Measurements from ENCODE around the gene RNF38.

Gene RNF38

DNA sequence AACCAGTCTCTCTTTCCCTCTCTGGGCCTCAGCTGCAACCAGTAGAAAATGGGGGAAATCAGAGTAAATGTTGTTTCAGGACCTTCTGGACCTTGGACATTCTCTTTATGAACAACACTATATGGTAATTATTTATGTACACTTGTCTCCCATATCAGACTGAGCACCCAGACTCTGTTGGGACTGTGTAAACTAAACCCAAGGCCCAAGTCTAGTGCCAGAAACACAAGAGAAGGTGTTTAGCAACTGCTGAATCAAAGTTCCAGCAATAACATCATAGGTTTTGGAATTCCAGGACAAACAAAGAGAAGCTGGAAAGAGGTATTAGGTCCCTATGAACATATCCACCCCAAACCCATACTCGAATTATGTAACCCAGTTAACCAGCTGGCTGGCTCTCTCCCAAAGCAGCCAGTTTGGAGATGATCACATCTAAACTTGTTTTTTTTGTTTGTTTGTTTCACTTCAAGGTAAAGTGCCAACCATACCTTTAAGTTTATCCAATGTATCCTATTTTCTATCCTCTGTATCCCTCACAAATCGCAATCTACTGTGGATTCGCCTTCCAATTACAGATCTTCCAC, 1.9 kb upstream of the RNF38 start:
- TF ChIP-seq EP300 (IDR thresholded peaks at IDR 0.05; ENCODE audit: borderline replicate concordance) (no peak), ZBTB7A (IDR thresholded peaks at IDR 0.05; ENCODE audit: low read depth) (no peak)
- TF ChIP-seq, protein P1, sequence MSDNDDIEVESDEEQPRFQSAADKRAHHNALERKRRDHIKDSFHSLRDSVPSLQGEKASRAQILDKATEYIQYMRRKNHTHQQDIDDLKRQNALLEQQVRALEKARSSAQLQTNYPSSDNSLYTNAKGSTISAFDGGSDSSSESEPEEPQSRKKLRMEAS (IDR thresholded peaks at IDR 0.05): no peak

DNA sequence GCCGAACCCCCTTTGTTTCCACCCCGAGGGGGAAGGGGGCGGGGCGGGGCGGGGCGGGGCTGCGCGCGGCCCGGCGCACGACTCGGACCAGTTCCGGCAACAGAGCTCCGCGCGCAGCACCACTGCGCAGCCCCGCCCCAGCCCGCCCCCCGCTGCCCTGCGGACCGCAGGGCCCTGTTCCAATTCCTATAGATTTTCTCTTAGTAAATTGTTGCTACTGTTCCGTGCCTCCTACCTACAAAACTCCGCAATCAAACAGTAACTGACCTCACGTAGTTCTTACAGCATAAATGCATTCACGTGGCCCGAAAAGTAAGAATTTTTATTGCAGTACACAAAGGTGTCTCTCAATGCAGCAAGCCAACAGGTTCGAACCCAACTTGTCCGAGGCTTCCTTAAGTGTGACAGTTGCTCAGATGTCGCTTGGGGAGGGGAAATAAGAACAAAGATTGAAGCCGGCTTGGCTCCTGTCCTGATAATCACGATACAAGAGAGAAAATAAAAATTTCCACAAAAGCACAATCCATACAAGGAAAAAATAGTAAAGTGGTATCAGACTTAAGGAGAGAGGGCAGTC, 1.2 kb upstream of the RNF38 start:
- no peak for TF ChIP-seq EGR1 (IDR thresholded peaks at IDR 0.05)
- TF ChIP-seq, protein P1 (IDR thresholded peaks at IDR 0.05): peak; percentile 2; the same call in 1 of the 2 replicates

DNA sequence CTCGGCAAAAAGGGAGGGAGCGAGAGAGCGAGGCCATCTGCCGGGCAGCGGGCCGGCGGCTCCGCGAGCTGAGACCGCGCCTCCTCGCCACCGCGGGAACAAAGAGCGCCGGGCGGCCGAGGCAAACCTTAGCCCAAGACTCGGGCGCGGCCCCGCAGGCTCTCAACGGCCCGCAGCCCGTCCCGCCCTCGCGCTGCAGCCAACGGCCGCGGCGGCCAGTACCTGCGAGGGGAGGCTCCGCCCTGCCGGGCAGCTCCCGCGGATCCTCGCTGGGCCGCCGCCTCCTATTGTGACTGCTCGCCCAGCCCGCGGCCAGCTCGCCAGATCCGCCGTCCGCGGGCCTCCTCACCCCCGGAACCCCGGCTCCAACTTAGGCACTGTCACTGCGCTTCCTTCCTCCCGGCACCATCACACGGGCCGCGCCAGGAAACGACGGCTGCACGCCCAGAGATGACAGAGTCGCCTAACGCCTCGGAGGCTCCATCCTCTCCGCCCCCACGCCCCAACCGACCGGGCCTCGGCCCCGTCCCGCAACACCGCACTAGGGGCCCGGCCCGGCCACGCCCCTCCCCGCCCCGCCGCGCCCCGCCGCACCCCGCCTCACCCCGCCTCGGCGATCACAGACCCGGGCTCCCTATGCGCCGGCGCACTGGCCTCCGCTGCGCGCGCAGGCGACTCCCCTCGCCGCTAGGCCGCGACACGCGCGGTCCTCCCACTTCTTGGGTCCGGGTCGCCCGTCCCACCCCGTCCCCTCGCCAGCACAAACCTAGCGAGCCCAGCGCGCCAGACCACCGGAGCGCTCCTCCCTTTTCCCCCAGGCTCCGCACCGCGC, 479 bp upstream of the RNF38 start:
- TF ChIP-seq TCF12 (IDR thresholded peaks at IDR 0.05; ENCODE audit: low read depth) (no peak; the same call in 1 of the 2 replicates), YY1 (IDR thresholded peaks at IDR 0.05; ENCODE audit: low read depth) (no peak), ZBTB7A (IDR thresholded peaks at IDR 0.05; ENCODE audit: low read depth) (no peak), CREB1 (IDR thresholded peaks at IDR 0.05; ENCODE audit: low read depth) (0 out of 2 replicates have a peak, but pooled peaks have one; percentile 54), EP300 (IDR thresholded peaks at IDR 0.05; ENCODE audit: borderline replicate concordance) (no peak), NFIC (IDR thresholded peaks at IDR 0.05) (no peak), CEBPB (IDR thresholded peaks at IDR 0.05) (no peak), FOXM1 (IDR thresholded peaks at IDR 0.05; ENCODE audit: borderline replicate concordance, low read depth) (no peak), TEAD4 (IDR thresholded peaks at IDR 0.05) (0 out of 2 replicates have a peak, but pooled peaks have one; percentile 11), EGR1 (IDR thresholded peaks at IDR 0.05) (peak; percentile 37; the same call in 1 of the 2 replicates), TAF1 (IDR thresholded peaks at IDR 0.05; ENCODE audit: low read depth) (peak; percentile 59; the same call in 1 of the 2 replicates), RAD21 (IDR thresholded peaks at IDR 0.05; ENCODE audit: low read depth) (no peak)
- TF ChIP-seq, protein P2, sequence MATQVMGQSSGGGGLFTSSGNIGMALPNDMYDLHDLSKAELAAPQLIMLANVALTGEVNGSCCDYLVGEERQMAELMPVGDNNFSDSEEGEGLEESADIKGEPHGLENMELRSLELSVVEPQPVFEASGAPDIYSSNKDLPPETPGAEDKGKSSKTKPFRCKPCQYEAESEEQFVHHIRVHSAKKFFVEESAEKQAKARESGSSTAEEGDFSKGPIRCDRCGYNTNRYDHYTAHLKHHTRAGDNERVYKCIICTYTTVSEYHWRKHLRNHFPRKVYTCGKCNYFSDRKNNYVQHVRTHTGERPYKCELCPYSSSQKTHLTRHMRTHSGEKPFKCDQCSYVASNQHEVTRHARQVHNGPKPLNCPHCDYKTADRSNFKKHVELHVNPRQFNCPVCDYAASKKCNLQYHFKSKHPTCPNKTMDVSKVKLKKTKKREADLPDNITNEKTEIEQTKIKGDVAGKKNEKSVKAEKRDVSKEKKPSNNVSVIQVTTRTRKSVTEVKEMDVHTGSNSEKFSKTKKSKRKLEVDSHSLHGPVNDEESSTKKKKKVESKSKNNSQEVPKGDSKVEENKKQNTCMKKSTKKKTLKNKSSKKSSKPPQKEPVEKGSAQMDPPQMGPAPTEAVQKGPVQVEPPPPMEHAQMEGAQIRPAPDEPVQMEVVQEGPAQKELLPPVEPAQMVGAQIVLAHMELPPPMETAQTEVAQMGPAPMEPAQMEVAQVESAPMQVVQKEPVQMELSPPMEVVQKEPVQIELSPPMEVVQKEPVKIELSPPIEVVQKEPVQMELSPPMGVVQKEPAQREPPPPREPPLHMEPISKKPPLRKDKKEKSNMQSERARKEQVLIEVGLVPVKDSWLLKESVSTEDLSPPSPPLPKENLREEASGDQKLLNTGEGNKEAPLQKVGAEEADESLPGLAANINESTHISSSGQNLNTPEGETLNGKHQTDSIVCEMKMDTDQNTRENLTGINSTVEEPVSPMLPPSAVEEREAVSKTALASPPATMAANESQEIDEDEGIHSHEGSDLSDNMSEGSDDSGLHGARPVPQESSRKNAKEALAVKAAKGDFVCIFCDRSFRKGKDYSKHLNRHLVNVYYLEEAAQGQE (IDR thresholded peaks at IDR 0.05; ENCODE audit: low read depth): no peak
- TF ChIP-seq, protein P3, sequence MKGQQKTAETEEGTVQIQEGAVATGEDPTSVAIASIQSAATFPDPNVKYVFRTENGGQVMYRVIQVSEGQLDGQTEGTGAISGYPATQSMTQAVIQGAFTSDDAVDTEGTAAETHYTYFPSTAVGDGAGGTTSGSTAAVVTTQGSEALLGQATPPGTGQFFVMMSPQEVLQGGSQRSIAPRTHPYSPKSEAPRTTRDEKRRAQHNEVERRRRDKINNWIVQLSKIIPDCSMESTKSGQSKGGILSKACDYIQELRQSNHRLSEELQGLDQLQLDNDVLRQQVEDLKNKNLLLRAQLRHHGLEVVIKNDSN (IDR thresholded peaks at IDR 0.05): no peak
- TF ChIP-seq, protein P1 (IDR thresholded peaks at IDR 0.05): peak; percentile 71

DNA sequence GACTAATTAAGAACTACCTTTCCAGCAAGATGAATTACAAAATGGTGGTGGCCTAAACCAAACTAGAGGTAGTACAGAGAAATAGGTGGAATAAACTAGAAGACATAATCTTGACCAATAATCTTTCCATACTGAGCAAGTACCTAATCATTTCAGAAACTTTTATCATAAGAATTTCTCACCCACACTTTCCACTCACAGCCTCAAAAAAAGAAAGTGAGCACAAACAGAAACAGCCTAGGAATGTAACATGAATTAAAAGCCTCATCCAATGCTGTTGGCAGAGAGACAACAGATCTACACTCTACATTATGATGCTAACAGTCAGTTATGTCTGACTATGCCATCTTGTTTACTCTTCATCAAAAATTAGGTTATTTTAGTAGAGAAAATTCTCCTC, 1.3 kb downstream of the RNF38 start:
- no peak for TF ChIP-seq TEAD4 (IDR thresholded peaks at IDR 0.05)
- no peak for TF ChIP-seq YY1 (IDR thresholded peaks at IDR 0.05; ENCODE audit: low read depth)
- TF ChIP-seq NFIC (IDR thresholded peaks at IDR 0.05): no peak
- no peak for TF ChIP-seq TCF12 (IDR thresholded peaks at IDR 0.05; ENCODE audit: low read depth)
- no peak for TF ChIP-seq CEBPB (IDR thresholded peaks at IDR 0.05)
- TF ChIP-seq, protein P1 (IDR thresholded peaks at IDR 0.05): no peak
- TF ChIP-seq ZBTB7A (IDR thresholded peaks at IDR 0.05; ENCODE audit: low read depth): no peak
- TF ChIP-seq, protein P2 (IDR thresholded peaks at IDR 0.05; ENCODE audit: low read depth): no peak
- TF ChIP-seq EP300 (IDR thresholded peaks at IDR 0.05; ENCODE audit: borderline replicate concordance): no peak
- no peak for TF ChIP-seq RAD21 (IDR thresholded peaks at IDR 0.05; ENCODE audit: low read depth)
- TF ChIP-seq, protein P3 (IDR thresholded peaks at IDR 0.05): no peak
- no peak for TF ChIP-seq FOXM1 (IDR thresholded peaks at IDR 0.05; ENCODE audit: borderline replicate concordance, low read depth)
- no peak for TF ChIP-seq TAF1 (IDR thresholded peaks at IDR 0.05; ENCODE audit: low read depth)
- TF ChIP-seq CREB1 (IDR thresholded peaks at IDR 0.05; ENCODE audit: low read depth): no peak

DNA sequence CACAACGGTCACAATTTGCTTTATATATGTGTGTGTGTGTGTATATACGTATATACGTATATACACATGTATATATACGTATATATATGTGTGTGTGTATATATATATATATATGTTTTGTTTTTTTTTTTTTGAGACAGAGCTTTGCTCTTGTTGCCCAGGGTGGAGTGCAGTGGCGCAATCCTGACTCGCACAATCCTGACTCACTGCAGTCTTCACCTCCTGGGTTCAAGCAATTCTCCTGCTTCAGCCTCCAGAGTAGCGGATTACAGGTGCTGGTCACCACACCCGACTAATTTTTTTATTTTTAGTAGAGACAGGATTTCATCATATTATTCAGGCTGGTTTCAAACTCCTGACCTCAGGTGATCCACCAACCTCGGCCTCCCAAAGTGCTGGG, 3.1 kb downstream of the RNF38 start:
- TF ChIP-seq, protein P3 (IDR thresholded peaks at IDR 0.05): no peak
- TF ChIP-seq EP300 (IDR thresholded peaks at IDR 0.05; ENCODE audit: borderline replicate concordance) (no peak), FOXM1 (IDR thresholded peaks at IDR 0.05; ENCODE audit: borderline replicate concordance, low read depth) (no peak), ZBTB7A (IDR thresholded peaks at IDR 0.05; ENCODE audit: low read depth) (no peak), RAD21 (IDR thresholded peaks at IDR 0.05; ENCODE audit: low read depth) (no peak), TAF1 (IDR thresholded peaks at IDR 0.05; ENCODE audit: low read depth) (no peak), CREB1 (IDR thresholded peaks at IDR 0.05; ENCODE audit: low read depth) (no peak), CEBPB (IDR thresholded peaks at IDR 0.05) (no peak), TEAD4 (IDR thresholded peaks at IDR 0.05) (no peak), NFIC (IDR thresholded peaks at IDR 0.05) (no peak), EGR1 (IDR thresholded peaks at IDR 0.05) (no peak), TCF12 (IDR thresholded peaks at IDR 0.05; ENCODE audit: low read depth) (no peak)
- TF ChIP-seq, protein P1 (IDR thresholded peaks at IDR 0.05): no peak
- TF ChIP-seq, protein P2 (IDR thresholded peaks at IDR 0.05; ENCODE audit: low read depth): no peak
